H1 (cell line): Measurements from ENCODE around the gene KCNQ1.

Source experiments
- SIN3A ChIP-seq, 2 experiments: IDR thresholded peaks in 1 of 2; conservative IDR thresholded peaks in 1 of 2; 2 replicates each; pipeline ENCODE4 v1.6.1; 2011 to 2012; ENCODE audit warnings: low read length in 2 of 2, improper control_type of control experiment in 1 of 2, low read depth in 1 of 2, mild to moderate bottlenecking in 1 of 2
- TAF1 ChIP-seq: IDR thresholded peaks from 2 replicates; pipeline ENCODE4 v1.6.1; 2011; ENCODE audit warnings: mild to moderate bottlenecking, low read depth, low read length
- ZNF274 ChIP-seq: IDR thresholded peaks from 2 replicates; pipeline ENCODE4 v1.7.0; 2012; ENCODE audit warnings: low read length, borderline replicate concordance; ENCODE audit errors: extremely low read depth
- TF ChIP-seq, protein P1 (sequence below), 3 experiments: IDR thresholded peaks; 1 replicate in 2 of 3; 2 replicates in 1 of 3; pipeline versions ENCODE4 v1.5.1 to v1.6.1; 2011; ENCODE audit warnings: low read length in 3 of 3, mild to moderate bottlenecking in 3 of 3, inconsistent platforms in 2 of 3, low read depth in 1 of 3, moderate library complexity in 1 of 3; ENCODE audit not compliant: insufficient read depth in 1 of 3; ENCODE audit errors: control extremely low read depth in 1 of 3
- TF ChIP-seq, protein P2 (sequence below): IDR thresholded peaks from 2 replicates; pipeline ENCODE4 v1.6.1; 2012; ENCODE audit warnings: low read length, inconsistent platforms

GRCh38 chr11:2825889-2826678 lies 381.3 kb downstream of the KCNQ1 start:
- TF ChIP-seq, protein P1, sequence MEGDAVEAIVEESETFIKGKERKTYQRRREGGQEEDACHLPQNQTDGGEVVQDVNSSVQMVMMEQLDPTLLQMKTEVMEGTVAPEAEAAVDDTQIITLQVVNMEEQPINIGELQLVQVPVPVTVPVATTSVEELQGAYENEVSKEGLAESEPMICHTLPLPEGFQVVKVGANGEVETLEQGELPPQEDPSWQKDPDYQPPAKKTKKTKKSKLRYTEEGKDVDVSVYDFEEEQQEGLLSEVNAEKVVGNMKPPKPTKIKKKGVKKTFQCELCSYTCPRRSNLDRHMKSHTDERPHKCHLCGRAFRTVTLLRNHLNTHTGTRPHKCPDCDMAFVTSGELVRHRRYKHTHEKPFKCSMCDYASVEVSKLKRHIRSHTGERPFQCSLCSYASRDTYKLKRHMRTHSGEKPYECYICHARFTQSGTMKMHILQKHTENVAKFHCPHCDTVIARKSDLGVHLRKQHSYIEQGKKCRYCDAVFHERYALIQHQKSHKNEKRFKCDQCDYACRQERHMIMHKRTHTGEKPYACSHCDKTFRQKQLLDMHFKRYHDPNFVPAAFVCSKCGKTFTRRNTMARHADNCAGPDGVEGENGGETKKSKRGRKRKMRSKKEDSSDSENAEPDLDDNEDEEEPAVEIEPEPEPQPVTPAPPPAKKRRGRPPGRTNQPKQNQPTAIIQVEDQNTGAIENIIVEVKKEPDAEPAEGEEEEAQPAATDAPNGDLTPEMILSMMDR (IDR thresholded peaks at IDR 0.05; ENCODE audit: control extremely low read depth in 1 of 3, insufficient read depth in 1 of 3, low read depth in 1 of 3, low read length in 3 of 3), result no peak
- TF ChIP-seq SIN3A (conservative IDR thresholded peaks at IDR 0.05 in 1 of 2, IDR thresholded peaks at IDR 0.05 in 1 of 2; ENCODE audit: low read depth in 1 of 2, low read length in 2 of 2) (no peak), TAF1 (no peak), ZNF274 (no peak)
- TF ChIP-seq, protein P2, sequence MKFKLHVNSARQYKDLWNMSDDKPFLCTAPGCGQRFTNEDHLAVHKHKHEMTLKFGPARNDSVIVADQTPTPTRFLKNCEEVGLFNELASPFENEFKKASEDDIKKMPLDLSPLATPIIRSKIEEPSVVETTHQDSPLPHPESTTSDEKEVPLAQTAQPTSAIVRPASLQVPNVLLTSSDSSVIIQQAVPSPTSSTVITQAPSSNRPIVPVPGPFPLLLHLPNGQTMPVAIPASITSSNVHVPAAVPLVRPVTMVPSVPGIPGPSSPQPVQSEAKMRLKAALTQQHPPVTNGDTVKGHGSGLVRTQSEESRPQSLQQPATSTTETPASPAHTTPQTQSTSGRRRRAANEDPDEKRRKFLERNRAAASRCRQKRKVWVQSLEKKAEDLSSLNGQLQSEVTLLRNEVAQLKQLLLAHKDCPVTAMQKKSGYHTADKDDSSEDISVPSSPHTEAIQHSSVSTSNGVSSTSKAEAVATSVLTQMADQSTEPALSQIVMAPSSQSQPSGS, result no peak
